Heart left ventricle (tissue), 16 donors: ENCODE results near the gene DEPP1. TPM values are rescaled to one million over a fixed set of nuclear protein-coding genes. Genes with fewer than 3 reads are reported as not detected.

ENCODE experiments used
- ATAC-seq, 4 donors: fragments of 200-7000 bp; cut with Tn5 transposase; one replicate each; pipeline ENCODE4 v1.9.1; 2020 to 2022; ENCODE audit warnings: moderate library complexity in 4 of 4, mild to moderate bottlenecking in 3 of 4, moderate number of reproducible peaks in 1 of 4
- DNase-seq, 5 donors: peaks; one replicate each; pipeline ENCODE4 v3.0.0-alpha.2; 2020
- H3K27ac ChIP-seq, 12 donors: fragments of 200-600 bp; sonication (generic) in 4 of 12; one replicate each; pipeline versions ENCODE4 v1.5.0 to v1.8.0; 2016 to 2022; ENCODE audit warnings: mild to moderate bottlenecking in 2 of 12
- H3K27me3 ChIP-seq, 9 donors: fragments of 200-600 bp; sonication (generic) in 2 of 9; one replicate each; pipeline versions ENCODE4 v1.5.1 to v1.8.0; 2016 to 2022; ENCODE audit warnings: mild to moderate bottlenecking in 3 of 9
- H3K36me3 ChIP-seq, 9 donors: fragments of 200-600 bp; sonication (generic) in 2 of 9; one replicate each; pipeline versions ENCODE4 v1.5.0 to v1.8.0; 2018 to 2022; ENCODE audit warnings: mild to moderate bottlenecking in 2 of 9
- H3K4me1 ChIP-seq, 12 donors: fragments of 200-600 bp; sonication (generic) in 4 of 12; one replicate each; pipeline versions ENCODE4 v1.5.0 to v1.8.0; 2016 to 2022; ENCODE audit warnings: mild to moderate bottlenecking in 3 of 12
- H3K4me3 ChIP-seq, 12 donors: fragments of 200-600 bp; sonication (generic) in 4 of 12; one replicate each; pipeline versions ENCODE4 v1.5.0 to v1.8.0; 2017 to 2022; ENCODE audit warnings: mild to moderate bottlenecking in 9 of 12, moderate library complexity in 4 of 12
- H3K9me3 ChIP-seq, 12 donors: fragments of 200-600 bp; sonication (generic) in 4 of 12; one replicate each; pipeline versions ENCODE4 v1.5.0 to v1.8.0; 2016 to 2022; ENCODE audit warnings: mild to moderate bottlenecking in 1 of 12
- POLR2A ChIP-seq, 2 donors: fragments of 450-650 bp; IDR thresholded peaks; one replicate each; pipeline ENCODE4 v1.6.1; 2017; ENCODE audit warnings: antibody characterized with exemption in 2 of 2, mild to moderate bottlenecking in 2 of 2, moderate library complexity in 2 of 2
- WGBS, 4 donors: extraction: QIAGEN DNeasy Blood & Tissue Kit in 2 of 4; methylation state at CpG; one replicate each; pipeline versions ENCODE4 v1.1.5 to v1.1.7; 2013 to 2018; 5-methylcytosine and 5-hydroxymethylcytosine counted together
- intact Hi-C, 10 donors: fragments of 100-400 bp; cut with DNase I; formaldehyde crosslinking; loops; one replicate each; pipeline versions ENCODE4 v1.11.1 to v1.14.2; 2022
- polyA plus RNA-seq, 2 donors: library from polyadenylated mRNA; stranded (reverse); fragments of 200-250 nt; gene quantifications; one replicate each; pipeline ENCODE4 v1.2.3, GENCODE V29; 2013
- total RNA-seq, 9 donors: library from RNA; depleted of rRNA in 2 of 9; stranded (reverse); fragments of >200 nt in 2 of 9; fragmentation: NEBNext Ultra II Directional in 3 of 9; extraction: Animal tissue kit (Norgen Biotek cat#: 25700) in 3 of 9; gene quantifications; one replicate each; pipeline versions ENCODE4 v1.1.0 to v1.2.4, GENCODE V29; 2016 to 2023
- TF ChIP-seq, protein P1 (sequence below), 12 donors: fragments of 200-600 bp; sonication (generic) in 4 of 12; IDR thresholded peaks; one replicate each; pipeline versions ENCODE4 v1.5.0 to v1.8.0; 2018 to 2022; ENCODE audit warnings: antibody characterized with exemption in 12 of 12, mild to moderate bottlenecking in 5 of 12
- donor health status: ischemic (EF 13 %, LVEDD 7.1; RV severe dilation, severe dysfunction).
- donor health status: healthy with polysubstance abuse.
- donor health status: DM: no; HTN: yes; CAD: no.
- donor health status: DM: no; HTN: no; CAD: no.
- donor health status: ischemic (EF 25% LVEDD 6.9; RV normal size, moderate dysfunction).
- donor health status: ischemic (EF 25% LVEDD 5.7; RV mildly dilated, moderate dysfunction).
- donor health status: healthy.
- donor health status: DM: yes; HTN: yes; CAD: no.
- donor health status: ischemic (EF 35%, LVEDD 5.7; RV mildly dilated, moderate dysfunction).
- donor health status: nonischemic (EF 11% LVEDD 7.7; RV severe dilation, severe dysfunction).
- donor health status: DM: yes; HTN: yes; CAD: no.
- donor health status: PGD.
- donor health status: ischemic (EF 29% LVEDD 5.4; RV normal size, mild dysfunction).
- donor health status: nonischemic (EF 23%, LVEDD 6.1; RV moderate dilation, normal function).

Gene DEPP1
- total and polyA plus RNA-seq, 11 donors = 11.0 to 76.5 (median 22.7) TPM

DNA sequence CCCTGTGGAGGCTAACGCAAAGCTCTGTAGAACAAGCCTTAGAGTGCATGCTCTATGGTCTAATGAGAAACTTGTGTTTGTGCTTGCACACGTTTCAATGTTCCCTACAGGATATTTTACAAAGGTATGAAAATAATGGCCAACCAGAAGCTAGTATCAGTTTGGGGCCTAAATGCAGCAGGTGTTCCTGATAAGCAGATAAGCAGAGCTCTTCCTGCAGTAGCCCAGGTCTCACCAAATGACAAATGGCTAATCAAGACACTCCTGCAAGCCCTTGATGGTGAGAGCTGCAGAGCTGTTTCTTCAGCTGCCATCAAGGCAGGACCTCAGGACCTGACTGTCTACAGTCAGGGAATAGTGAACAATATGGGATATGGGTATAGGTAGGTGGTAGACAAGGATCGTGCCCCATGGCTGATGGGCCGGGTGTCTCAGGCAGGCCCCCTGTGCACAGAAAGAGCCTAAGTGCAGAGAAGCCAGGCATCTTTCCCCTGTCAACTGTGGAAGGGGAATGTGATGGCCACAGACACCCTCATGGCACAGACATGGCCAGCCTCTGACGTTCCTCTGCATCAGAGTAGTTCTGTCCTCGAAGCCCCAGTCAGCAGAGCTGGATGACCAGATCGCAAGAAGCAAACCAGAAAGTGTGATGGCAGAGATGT lies 42.2 kb downstream of the DEPP1 start:
- peak overlapping the region in 10 of 12 donors; percentile 31 to 72 (median 68) for H3K27ac ChIP-seq
- no peak for TF ChIP-seq POLR2A (IDR thresholded peaks at IDR 0.05)
- TF ChIP-seq, protein P1, sequence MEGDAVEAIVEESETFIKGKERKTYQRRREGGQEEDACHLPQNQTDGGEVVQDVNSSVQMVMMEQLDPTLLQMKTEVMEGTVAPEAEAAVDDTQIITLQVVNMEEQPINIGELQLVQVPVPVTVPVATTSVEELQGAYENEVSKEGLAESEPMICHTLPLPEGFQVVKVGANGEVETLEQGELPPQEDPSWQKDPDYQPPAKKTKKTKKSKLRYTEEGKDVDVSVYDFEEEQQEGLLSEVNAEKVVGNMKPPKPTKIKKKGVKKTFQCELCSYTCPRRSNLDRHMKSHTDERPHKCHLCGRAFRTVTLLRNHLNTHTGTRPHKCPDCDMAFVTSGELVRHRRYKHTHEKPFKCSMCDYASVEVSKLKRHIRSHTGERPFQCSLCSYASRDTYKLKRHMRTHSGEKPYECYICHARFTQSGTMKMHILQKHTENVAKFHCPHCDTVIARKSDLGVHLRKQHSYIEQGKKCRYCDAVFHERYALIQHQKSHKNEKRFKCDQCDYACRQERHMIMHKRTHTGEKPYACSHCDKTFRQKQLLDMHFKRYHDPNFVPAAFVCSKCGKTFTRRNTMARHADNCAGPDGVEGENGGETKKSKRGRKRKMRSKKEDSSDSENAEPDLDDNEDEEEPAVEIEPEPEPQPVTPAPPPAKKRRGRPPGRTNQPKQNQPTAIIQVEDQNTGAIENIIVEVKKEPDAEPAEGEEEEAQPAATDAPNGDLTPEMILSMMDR (IDR thresholded peaks at IDR 0.05) = no peak
- peaks cover 0 to 63% (median 39%) of the 10 kb centered on the region in 12 donors for H3K4me1 ChIP-seq
- peaks cover 0 to 3% (median 0%) of the 10 kb centered on the region in 12 donors for H3K9me3 ChIP-seq
- H3K36me3 ChIP-seq = no peaks in the 10 kb centered on the region
- H3K4me3 ChIP-seq = no peak overlapping the region
- WGBS, 4 donors = 82 to 92% (median 89%) methylated on average over 7 of the region's 7 CpGs
- H3K27me3 ChIP-seq = no peaks in the 10 kb centered on the region
- ATAC-seq (no peak), DNase-seq (peak in 1 of 5 donors; percentile 11)
- intact Hi-C loops = no loop called here

DNA sequence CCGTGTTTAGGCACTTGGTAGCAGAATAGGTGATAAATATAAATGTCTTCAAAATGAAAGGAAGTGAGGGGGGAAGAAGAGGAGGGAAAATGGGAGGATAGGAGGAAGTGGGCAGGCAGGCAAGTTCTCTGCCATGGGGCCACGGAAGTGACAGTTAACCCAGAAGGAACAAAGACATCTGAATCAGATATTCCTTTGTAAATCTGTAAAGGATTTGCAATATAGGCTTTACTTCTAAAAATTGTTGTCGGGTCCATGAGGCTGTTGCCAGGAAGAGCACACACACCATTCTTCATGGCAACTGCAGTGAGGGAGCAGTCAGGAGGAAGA lies 42.7 kb downstream of the DEPP1 start:
- 26 to 46% (median 38%) methylated on average over 3 of the region's 3 CpGs for WGBS, 4 donors
- Histone ChIP-seq H3K9me3 (no peaks in the 10 kb centered on the region), H3K4me3 (no peak overlapping the region), H3K27me3 (no peaks in the 10 kb centered on the region), H3K27ac (peak overlapping the region in 11 of 12 donors; percentile 31 to 72 (median 67)), H3K4me1 (peaks cover 0 to 63% (median 39%) of the 10 kb centered on the region in 12 donors), H3K36me3 (no peaks in the 10 kb centered on the region)
- TF ChIP-seq, protein P1 (IDR thresholded peaks at IDR 0.05) = no peak
- no peak for TF ChIP-seq POLR2A (IDR thresholded peaks at IDR 0.05)
- intact Hi-C loops = loop anchor here in 1 of 10 donors (2.0 kb wide), 1 partner anchor 39 kb away; no protein-coding TSS in a partner anchor
- DNase-seq (no peak), ATAC-seq (no peak)

DNA sequence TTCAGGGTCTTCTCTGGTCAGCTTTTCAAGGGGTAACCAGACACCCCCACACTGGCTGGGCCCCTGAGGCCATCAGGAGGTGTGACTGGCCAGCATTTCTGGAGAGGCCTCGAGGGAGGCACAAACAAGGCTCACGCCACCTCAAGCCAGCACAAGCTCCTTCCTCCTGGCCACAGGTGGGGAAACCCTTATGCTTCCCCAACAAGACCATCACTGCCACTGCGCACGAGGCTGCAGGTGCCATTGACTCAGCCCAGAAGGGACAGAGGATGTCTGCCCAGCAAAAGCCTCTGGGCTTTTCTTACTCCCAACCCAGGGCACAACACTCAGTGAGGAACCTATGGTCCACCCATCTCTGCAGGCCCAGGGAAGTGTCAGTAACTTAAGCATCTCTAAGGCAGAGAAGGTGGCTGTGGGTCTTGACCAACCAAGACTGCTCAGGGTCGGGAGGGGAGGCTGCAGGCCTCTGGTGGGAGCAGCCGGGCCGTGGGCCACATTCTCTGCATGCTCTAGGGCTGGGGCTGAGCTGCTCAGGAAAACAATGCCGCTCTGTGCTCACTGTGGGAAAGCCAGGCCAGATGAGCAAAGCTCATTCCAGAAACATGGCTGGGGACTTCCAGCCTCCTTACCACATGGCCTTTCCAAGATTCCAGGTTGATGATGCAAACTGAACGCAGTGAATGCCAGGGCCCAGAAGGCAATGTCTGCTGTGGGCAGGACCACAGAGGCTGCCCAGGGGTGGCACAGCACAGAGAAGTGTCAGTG lies 43.2 kb downstream of the DEPP1 start:
- WGBS, 4 donors = 49 to 56% (median 52%) methylated on average over 8 to 9 of the region's 9 CpGs

More for the DNA sequence above, 43.2 kb downstream of the DEPP1 start:
- H3K4me1 ChIP-seq = peaks cover 0 to 63% (median 39%) of the 10 kb centered on the region in 12 donors
- H3K4me3 ChIP-seq = no peak overlapping the region
- intact Hi-C loops = loop anchor here in 1 of 10 donors (2.0 kb wide), 1 partner anchor 39 kb away; no protein-coding TSS in a partner anchor
- ATAC-seq (peak; percentile 65 to 84 (median 82)), DNase-seq (peak; percentile 62 to 81 (median 77))
- H3K27me3 ChIP-seq = no peaks in the 10 kb centered on the region
- H3K9me3 ChIP-seq = no peaks in the 10 kb centered on the region
- no peaks in the 10 kb centered on the region for H3K36me3 ChIP-seq
- TF ChIP-seq, protein P1 (IDR thresholded peaks at IDR 0.05) = no peak
- TF ChIP-seq POLR2A (IDR thresholded peaks at IDR 0.05) = no peak
- peak overlapping the region in 11 of 12 donors; percentile 31 to 72 (median 67) for H3K27ac ChIP-seq
